NCI-H82 treated with DMSO at 0.1 percent for 48 hours (cell line): Measurements from ENCODE around the gene PRODH2.
A peak's percentile ranks its signal among the peaks of the same experiment; 100 is the strongest.
"Not testable (repeated sequence)": the region's sequence is repeated elsewhere in the genome, so short reads cannot be mapped to it uniquely, and the experiment has no call there.

Experiments
- DNase-seq: peaks from one replicate; lab custom pipeline; 2025; ENCODE audit not compliant: unreplicated experiment; lab: John Stamatoyannopoulos, UW

The PRODH2 gene

DNA sequence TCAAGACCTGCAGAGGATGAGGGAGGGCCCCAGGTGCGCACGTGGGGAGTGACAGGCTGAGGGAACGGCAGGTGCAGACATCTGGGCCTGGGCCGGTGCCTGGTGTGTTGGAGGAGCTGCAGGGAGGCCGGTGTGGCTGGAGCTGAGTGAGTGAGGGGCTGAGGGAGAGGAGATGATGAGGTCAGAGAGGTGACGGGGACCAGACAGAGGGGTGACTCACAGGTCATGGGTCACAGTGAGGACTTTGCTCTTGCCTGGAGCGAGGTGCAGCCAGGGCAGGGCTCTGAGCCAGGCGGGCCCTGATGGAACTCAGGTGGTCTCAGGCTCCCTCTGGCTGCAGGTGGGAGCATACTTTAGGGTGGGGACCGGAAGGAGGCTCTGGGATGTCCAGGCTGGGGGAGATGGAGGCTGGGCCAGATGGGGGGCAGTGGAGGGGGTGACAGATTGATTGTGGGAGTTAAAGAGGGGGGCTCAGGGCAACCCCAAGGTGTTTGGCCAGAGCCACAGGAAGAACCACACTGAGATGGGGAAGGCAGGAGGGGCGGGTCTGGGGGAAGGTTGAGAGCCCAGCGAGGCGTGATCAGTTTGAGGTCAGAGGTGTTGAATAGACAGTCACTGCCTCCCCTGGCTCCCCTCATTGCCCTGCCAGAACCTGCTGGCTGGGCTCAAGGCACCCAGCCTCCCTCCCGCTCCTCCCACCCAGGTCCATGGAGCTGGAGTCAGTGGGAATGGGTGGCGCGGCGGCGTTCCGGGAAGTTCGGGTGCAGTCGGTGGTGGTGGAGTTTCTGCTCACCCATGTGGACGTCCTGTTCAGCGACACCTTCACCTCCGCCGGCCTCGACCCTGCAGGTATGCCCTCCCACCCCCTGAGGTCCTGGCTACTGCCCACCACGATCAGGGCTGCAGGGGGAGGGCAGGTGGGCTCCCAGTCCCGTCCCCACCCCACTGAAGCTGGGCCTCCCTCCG lies 28.9 kb downstream of the PRODH2 start:
- DNase-seq: no peak

DNA sequence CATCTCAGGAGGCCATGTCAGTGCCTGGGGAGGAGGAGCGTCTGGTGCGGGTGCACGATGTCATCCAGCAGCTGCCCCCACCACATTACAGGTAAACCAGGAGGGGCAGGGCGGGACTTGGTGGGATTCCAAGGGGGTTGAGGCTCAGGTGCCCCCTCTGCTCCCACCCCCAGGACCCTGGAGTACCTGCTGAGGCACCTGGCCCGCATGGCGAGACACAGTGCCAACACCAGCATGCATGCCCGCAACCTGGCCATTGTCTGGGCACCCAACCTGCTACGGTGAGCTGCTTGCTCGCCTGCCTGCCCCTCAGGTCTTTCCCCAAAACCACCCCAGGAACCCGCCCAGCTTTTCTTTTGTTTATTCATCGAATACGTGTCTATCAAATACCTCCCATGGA lies 30.1 kb downstream of the PRODH2 start:
- DNase-seq: no peak

GRCh38 chr19:35781650-35782049 lies 31.0 kb downstream of the PRODH2 start:
- DNase-seq: no peak

DNA sequence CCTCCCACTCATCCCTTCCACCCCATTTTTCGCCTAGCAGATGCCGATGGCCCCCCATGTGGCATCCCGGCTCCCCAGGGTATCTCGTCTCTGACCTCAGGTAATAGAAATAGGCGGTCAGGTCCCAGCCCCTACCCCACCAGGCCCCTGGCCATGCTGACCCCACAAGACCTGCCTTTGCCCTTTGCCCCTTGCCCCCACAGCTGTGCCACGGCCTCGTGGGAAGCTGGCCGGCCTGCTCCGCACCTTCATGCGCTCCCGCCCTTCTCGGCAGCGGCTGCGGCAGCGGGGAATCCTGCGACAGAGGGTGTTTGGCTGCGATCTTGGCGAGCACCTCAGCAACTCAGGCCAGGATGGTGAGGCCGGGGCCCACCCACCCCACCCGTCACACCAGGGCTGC lies 31.9 kb downstream of the PRODH2 start:
- no peak for DNase-seq

- no peak for DNase-seq
Measured at GRCh38 chr19:35780058-35780457, 32.6 kb downstream of the PRODH2 start.

DNA sequence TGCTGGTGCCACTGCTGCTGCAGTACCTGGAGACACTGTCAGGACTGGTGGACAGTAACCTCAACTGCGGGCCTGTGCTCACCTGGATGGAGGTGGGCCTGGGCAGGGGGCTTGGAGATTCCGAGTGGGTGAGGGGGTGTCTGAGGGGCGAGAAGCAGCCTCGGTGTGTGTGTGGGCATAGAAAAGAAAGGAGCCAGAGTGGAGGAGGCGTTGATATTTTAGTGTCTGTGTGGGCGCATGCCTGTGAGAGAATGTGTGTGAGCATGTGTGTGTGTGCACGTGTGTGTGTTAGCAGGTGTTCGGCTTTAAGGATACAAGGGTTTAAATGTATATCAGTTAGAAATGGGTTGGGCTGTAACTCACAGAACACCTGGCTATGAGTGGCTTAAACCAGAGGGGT lies 33.6 kb downstream of the PRODH2 start:
- no peak for DNase-seq

GRCh38 chr19:35777961-35778360 lies 34.7 kb downstream of the PRODH2 start:
- DNase-seq: no peak

GRCh38 chr19:35777086-35777841 lies 35.4 kb downstream of the PRODH2 start:
- DNase-seq: no peak

DNA sequence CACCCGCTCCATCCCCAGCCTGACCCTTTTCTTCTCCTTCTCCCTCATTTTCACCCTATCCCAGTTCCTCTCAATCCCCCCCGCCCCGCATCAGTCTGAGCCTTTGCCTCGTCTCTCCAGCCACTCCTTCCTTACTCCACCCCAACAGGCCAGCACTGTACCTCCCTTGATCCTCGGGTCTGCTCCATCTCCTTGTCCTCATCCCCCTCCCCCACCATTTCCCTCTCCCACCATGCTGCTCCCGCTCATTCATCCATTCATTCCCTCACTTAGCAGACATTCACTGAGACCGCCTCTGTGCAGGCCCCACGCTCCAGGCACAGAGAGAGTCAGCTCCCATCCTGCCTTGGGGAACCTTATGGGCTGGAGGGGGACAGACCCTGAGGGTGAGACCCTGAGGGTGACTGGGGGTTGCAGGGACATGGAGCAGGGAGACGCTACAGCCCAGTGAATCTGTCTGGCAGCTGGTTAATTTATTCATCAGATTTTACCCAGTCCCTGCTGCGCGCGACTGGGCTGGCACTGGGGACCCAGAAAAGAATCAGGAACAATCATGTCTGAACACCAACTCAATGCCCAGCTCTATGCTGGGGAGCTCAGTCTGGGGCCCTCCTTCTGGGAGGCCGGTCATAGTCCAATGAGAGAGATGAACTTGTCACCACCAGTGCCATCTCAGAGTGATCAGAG lies 36.4 kb downstream of the PRODH2 start:
- DNase-seq: no peak

DNA sequence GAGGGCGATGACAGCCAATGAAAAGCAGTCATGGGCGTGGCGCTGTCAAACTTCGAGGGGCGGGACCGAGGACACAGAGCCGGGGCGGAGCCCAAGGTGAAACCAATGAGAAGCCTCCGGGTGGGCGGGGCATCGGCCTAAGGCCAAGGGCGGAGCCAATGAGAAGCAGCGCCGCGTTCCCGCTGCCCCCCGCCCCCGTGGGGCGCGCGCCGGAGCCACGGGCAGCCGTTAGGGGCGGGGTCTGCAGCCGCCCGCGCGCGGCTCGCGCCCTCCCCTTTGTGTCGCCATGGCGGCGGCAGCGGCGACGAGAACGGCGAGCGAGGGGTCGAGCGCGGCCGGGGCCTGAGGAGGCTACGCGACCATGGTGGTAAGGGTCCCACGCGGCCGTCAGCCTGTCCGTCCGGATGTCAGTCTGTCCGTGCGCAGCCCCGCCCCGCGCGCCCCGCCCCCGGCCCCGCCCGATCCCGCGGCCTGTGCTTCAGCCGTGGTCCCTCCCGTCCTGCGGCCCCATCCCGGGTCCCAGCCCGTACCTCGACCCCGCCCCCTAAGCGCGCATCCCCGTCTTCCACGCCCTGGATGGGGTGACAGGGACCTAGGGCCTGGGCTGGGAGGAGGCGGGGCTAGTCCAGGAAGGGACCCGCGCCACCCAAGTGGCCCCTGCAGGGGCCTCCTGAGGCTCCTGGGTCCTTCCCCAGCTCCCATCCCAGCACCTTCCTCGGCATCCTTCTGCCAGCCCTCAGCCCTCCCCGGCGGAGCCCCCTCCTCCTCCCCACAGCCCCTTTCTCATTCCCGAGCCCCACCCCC lies 37.1 kb downstream of the PRODH2 start, which contains the start of gene ARHGAP33:
Gene ARHGAP33, plus strand, starts transcription at position 267 of the 804 bp plus-strand sequence. Its CDS starts 95 bp downstream, at position 362.
- DNase-seq: peak; percentile 95

DNA sequence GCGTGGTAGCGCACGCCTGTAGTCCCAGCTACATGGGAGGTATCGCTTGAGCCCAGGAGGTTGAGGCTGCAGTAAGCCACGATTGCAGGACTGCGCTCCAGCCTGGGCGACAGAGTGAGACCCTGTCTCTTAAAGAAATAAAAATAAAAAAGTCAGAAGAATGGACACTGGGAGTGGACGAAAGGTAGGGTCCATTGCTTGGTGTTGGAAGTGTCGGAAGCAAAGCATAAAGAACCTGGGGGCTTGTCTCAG lies 37.7 kb downstream of the PRODH2 start:
- DNase-seq: no peak

DNA sequence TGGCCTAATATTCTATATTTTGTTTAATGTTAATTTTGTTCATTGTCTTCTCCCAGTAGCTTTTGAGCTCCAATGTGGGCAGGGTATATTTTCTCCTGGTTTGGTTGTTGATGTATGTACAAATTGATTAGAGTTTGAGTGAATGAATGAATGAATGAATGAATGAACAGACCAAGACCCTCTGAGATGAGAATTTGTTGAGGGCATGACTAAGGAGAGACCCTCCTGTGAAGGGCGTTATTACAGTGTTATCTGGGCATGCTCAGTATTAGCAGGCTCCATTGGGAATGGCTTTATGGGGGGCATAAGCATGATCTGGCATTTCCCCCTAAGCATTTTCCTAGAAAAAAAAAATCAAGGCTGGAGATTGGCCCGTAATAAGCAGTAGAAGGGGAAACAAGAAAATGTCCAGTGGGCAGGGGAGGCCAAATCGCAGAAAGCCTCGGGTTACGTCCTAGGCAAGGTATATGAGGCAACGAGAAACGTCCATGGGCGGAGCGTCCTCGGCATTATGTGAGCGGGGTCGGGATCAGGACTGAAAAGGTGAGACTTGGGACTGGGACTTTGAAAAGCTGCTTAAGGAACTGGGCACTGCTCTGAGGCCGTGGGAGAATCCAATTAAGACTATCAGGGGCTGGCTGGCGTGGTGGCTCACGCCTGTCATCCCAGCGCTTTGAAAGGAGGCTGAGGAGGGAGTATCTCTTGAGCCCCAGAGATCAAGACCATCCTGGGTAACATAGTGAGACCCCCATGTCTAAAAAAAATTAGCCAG lies 38.2 kb downstream of the PRODH2 start:
- DNase-seq: peak; percentile 78

- no peak for DNase-seq
Measured at GRCh38 chr19:35773020-35773806, 39.4 kb downstream of the PRODH2 start.

DNA sequence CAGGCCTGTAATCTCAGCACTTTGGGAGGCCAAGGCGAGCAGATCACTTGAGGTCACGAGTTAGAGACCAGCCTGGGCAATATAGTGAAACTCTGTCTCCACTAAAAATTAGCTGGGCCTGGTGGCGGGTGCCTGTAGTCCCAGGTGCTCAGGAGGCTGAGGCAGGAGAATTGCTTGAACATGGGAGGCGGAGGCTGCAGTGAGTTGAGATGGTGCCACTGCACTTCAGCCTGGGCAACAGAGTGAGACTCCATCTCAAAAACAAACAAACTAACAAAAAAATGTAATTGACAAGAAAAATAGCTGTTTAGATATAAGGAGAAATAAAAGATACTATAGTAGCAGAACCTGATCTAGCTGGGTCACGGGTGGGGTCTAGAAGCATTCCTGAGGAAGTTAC lies 40.3 kb downstream of the PRODH2 start:
- not testable (repeated sequence) for DNase-seq

- no peak for DNase-seq
Measured at GRCh38 chr19:35768082-35768421, 44.6 kb downstream of the PRODH2 start.

DNA sequence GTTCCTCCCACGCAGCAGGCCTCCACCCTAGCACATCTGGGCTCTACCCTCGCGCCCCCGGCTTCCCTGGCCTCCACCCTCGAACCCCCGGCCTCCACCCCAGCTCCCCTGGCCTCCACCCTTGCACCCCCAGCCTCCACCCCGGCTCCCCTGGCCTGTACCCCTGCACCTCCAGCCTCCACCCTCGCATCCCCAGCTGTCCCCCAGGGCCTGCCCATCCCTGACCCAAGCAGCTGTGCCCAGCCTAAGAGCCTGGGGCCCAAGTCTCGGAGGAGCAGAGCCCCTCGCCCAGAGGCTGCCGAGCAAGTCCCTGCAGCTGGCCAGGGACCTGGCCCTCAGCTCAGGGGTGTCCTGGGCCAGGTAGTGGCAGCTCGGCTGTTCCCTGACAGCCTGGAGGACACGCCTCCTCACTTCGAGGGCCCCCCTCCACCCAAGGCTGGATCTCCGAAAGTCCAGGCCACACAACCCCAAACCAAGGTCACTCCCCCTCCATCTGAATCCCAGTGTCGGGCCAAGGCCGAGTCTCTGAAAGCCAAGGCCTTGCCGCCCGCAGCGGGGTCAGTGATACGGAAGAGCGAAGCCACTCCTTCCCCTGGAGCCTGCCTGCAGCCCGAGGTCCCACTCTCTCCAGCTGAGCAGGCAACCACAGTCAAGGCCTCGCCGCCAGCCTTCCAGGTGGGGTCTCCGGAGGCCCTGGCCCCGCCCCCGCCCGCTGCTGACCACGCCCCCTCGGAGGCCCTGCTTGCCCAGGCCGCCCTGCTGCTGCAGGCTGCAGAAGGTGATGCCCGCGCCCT lies 45.2 kb downstream of the PRODH2 start:
- DNase-seq: no peak

- DNase-seq: no peak
Measured at GRCh38 chr19:35766571-35767104, 46.0 kb downstream of the PRODH2 start.
